NCI-H2227 (cell line): ENCODE data around the gene CFAP100.

Source experiments
- DNase-seq: peaks from one replicate; lab custom pipeline; 2025; ENCODE audit not compliant: unreplicated experiment; lab: John Stamatoyannopoulos, UW

Gene CFAP100

GRCh38 chr3:126399351-126399735 is 4.6 kb downstream of the CFAP100 start:
- DNase-seq: no peak

GRCh38 chr3:126399756-126400155 is 5.0 kb downstream of the CFAP100 start:
- DNase-seq: no peak

- DNase-seq: no peak
Measured at GRCh38 chr3:126401611-126402160, 7.0 kb downstream of the CFAP100 start.

- no peak for DNase-seq
Measured at GRCh38 chr3:126402178-126402577, 7.5 kb downstream of the CFAP100 start.

DNA sequence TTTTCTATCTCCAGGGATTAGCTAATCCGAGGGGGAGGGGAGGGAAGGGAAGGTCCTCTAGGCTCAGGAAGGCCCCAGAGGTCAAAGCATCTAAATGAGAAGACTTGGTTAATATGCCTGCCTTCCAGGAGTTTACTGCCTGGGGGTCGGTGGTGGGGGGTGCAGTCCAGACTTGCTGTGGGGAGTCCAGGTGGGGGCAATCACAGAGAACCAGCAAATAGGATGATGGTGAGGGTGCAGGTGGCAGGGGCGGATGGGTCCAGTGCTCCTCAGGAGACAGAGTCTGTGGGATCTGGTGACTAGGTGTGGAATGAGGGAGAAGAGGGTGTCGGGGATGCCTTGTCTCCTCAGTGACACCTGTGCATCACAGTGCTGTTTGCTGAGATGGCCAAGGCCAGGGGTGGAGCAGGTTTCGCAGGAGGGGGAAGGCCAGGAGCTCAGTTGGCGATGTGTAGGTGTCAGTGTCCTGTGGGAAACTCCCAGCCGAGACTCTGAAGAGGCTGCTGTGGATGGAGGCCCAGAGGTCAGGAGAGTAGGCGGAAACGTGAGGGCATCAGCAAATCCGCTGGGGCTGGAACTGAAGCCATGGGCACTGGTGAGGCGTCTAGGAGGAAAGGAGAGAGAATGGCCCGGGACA is 8.1 kb downstream of the CFAP100 start:
- DNase-seq: no peak

GRCh38 chr3:126406389-126407296 is 11.9 kb downstream of the CFAP100 start:
- no peak for DNase-seq

GRCh38 chr3:126407412-126408044 is 12.8 kb downstream of the CFAP100 start:
- no peak for DNase-seq

GRCh38 chr3:126408099-126408498 is 13.4 kb downstream of the CFAP100 start:
- DNase-seq: no peak

DNA sequence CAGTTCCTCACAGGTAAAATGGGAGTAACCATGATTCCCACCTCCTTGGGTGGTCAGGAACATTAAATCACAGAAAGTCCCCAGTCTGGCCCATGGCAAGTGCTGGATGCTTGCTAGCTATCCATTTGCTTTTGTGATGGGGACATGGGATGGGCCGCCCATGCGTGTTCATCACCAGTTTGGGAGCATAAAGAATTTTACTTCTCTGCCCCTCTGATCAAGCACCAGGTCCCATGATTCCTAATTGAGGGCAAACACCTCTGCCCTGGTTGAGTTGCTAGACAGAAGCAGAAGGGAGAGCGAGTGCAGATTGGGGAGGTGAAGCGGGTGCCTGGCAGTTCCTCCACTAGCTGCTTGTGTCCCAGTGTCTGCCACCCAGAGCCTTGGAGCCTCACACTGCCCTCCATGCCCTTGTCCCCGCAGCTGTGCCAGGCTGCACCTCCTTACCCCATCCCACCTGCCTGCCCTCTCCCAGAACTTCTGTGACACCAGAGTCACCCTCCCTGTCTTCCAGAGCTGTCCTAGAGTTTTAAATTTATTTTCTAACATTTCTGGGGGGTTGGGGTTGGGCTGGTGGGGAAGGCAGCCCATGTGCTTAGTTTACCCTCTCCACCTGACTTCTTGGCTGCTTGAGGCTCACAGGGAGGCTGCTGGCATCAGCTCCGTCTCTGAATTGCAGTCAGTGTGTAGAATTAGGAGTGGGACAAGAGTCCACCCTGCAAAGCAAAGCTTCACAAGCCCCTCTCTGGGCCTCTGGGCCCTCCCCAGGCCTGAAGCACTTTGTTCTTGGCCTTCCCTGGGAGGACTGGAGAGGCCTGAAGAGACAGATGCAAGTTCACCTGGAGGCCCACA is 18.4 kb downstream of the CFAP100 start:
- no peak for DNase-seq

DNA sequence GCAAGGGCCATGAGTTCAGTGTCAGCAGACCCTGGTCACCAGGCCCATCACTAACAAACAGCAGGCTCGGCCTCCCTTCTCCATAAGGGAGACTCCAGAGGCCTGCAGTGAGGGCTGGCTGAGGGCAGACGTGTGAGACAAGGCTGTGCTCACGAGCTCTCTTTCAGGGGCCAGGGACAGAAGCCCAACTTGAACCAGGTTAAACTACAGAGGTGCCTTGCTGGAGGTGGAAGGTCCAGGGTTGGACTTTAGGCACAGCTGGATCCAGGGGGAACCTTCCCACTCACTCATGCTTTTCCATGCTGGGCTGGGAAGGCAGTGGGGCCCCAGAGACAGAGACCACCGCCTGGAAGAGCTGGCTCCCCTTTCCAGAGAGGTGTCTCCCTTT is 19.0 kb downstream of the CFAP100 start:
- no peak for DNase-seq

DNA sequence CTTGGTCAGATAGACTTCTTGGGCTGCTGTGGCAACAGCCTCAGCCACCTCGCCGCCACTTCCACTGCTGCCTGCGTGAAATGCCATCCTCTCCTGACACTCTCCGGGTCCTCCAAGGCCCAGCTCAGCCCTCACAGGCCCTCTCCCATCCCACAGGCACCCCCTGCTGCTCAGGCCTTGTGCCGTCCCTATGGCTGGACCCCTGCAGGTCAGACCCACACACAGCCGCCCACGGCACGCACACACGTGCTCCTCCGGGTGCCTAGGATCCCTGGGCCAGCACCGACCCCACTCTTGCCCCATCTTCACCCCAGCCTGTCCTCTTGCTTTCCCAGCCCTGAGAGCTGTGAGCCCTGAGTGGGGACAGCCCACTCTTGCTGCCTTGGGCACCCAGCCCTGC is 19.7 kb downstream of the CFAP100 start:
- DNase-seq: no peak

GRCh38 chr3:126414961-126415660 is 20.4 kb downstream of the CFAP100 start:
- no peak for DNase-seq

DNA sequence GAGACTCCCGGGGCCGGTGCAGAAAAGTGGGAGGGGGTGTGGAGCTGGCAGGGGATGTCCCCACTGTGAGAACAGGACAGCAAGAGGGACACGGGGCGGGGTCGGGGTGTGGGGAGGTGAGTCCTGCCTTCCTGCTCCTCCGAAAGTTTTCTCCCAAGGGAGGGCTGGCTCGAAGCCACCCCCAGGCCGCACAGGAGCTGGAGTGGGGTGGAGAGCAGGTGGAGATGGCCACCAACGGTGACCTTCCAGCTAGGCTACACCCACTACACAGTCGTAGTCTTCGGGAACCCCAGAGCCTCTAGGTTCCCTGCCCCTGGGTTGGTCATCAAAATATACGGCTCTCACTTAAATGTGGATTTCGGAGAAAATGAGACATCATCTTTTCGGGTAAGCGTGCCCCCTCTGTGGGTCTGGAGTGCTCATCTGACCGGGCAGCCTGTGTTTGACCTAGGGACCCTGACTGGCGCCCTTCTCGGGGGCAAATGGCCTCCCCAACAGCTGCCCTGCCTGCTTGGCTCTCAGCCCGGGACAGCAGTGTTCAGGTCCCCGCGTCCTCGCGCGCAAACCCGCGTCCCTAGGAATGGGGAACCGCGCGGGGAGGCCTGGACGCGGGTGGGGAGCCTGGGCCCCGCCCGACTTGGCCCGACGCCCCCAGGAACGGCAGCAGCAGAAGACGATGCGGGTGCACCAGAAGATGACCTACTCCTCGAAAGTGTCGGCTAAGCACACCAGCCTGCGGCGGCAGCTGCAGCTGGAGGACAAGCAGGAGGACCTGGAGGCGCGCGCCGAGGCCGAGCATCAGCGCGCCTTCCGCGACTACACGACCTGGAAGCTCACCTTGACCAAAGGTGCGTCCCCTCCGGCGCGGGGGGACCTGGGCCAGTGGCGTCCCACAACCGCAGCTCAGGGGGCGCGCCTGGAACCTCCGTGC is 21.2 kb downstream of the CFAP100 start:
- DNase-seq: no peak

DNA sequence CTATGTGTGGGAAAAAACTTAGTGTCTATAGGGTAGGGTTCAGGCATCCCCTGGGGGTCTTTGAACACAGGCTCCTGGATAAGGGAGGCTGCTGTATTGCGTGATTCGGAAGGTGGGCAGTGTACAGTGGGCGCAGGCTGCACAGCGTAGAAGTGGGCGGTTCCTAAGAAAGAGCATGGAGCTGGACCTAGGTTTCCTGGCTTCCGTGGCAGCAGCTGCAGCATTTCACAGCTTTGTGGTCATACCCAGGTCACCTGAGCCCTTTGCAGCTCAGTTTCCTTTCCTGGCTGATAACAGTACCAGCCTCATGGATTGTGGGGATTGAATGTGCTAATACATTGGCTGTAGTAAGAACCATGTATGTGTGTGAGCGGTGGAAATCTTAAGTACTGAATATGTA is 22.2 kb downstream of the CFAP100 start:
- DNase-seq: no peak

DNA sequence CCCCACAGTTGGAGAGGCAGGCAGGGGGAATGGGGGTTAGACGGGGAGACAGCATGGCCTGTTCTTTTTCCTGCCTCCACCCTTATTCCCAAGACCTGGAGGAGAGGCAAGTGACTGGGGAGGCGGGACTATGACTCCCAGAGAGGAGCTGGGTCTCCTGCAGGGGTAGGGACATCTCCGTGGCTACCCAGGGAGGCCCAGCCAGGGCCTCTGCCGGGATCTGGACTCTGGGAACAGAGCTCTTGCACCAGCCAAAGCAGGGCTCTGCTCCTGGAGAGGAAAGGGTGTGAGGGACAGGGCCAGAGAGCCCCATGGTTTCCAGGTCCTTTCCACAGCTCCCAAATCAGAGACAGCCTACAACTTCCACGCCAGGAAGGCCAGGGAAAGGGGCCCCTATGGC is 22.8 kb downstream of the CFAP100 start:
- no peak for DNase-seq

DNA sequence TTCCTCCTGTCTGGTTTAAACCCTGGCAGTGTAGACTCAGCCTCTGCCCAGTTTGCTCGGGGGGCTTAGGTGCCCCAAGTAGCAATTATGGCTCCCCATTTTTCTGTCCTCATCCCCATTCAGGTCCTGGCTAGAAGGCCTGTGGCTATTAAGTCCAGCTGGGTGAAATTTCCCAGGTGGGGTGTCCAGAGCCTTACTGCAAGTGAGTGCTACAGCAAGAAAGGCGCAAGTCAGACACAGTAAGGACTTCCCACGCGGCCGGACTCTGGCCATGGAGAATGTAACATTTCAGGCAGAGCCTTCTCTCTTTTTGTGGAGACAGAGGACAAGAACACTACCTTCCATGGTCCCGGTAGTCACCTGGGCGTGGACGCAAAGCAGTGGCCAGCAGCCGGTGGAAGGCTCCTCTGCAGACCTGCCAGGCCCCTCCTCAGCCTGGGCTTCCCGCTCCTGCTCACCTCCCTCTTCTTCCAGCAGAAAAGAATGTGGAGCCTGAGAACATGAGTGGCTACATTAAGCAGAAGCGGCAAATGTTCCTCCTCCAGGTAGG is 23.3 kb downstream of the CFAP100 start:
- no peak for DNase-seq

- no peak for DNase-seq
Measured at GRCh38 chr3:126418661-126419131, 24.0 kb downstream of the CFAP100 start.

- no peak for DNase-seq
Measured at GRCh38 chr3:126419151-126419703, 24.5 kb downstream of the CFAP100 start.
